HCT116 (cell line): Measurements from ENCODE around the gene ZBTB20. TPM values are rescaled to one million over a fixed set of nuclear protein-coding genes. Genes with fewer than 3 reads are reported as not detected.

Experiments
- ATAC-seq: fragments of 200-7000 bp; cut with Tn5 transposase; 2 replicates; pipeline ENCODE4 v1.9.1; 2020; ENCODE audit warnings: mild to moderate bottlenecking, moderate library complexity
- BruUV-seq: library from RNA; stranded (reverse); fragments of 400-500 nt; replicated peaks from 2 replicates; lab custom pipeline; 2021; lab: Mats Ljungman, UMichigan
- CTCF ChIA-PET: fragments of 300-600 bp; sonication (Branson Sonifier 250); formaldehyde crosslinking; loops from one replicate; lab custom pipeline; 2021; ENCODE audit warnings: antibody characterized with exemption; lab: Charles Lee
- POLR2A ChIA-PET: fragments of 300-600, 350-600 bp; sonication (Branson Sonifier 250); formaldehyde crosslinking; loops from one replicate; lab custom pipeline; 2021; ENCODE audit warnings: antibody characterized with exemption; lab: Charles Lee
- RAD21 ChIA-PET, 2 experiments: fragments of 300-600 bp; sonication (Branson Sonifier 250); formaldehyde crosslinking; loops; one replicate each; lab custom pipeline; 2023; ENCODE audit warnings: low total read pairs in 2 of 2; ENCODE audit not compliant: uncharacterized antibody in 2 of 2, unreplicated experiment in 2 of 2, low non-redundant PET in 1 of 2; lab: Charles Lee
- DNase-seq: peaks from one replicate; pipeline ENCODE4 v3.0.0-alpha.2; 2010; ENCODE audit warnings: low read depth, low spot score
- H2AFZ ChIP-seq: fragments of 200-600 bp; shearing (Covaris generic), sonication (generic); 2 replicates; pipeline ENCODE4 v1.6.1; 2017; ENCODE audit warnings: low read depth, mixed run types, mixed read lengths, antibody characterized with exemption, low read length; ENCODE audit not compliant: poor library complexity, severe bottlenecking
- H3K27ac ChIP-seq: 2 replicates; pipeline ENCODE4 v1.5.1; 2012; ENCODE audit warnings: low read depth, low read length
- H3K27me3 ChIP-seq: fragments of 200-600 bp; sonication (generic); 2 replicates; pipeline ENCODE4 v1.6.1; 2016; ENCODE audit warnings: mixed run types, low read length, mixed read lengths; ENCODE audit not compliant: insufficient read depth
- H3K36me3 ChIP-seq, 2 experiments: fragments of 200-500 bp in 1 of 2; fragments of 200-600 bp in 1 of 2; sonication (Bioruptor generic) in 1 of 2; sonication (generic) in 1 of 2; 2 replicates each; pipeline versions ENCODE4 v1.5.1 to v1.6.1; 2014 to 2016; ENCODE audit warnings: low read length in 2 of 2, inconsistent platforms in 1 of 2, mixed read lengths in 1 of 2, mixed run types in 1 of 2; ENCODE audit not compliant: insufficient read depth in 2 of 2, control insufficient read depth in 1 of 2
- H3K4me1 ChIP-seq, 2 experiments: fragments of 200-600 bp in 1 of 2; sonication (generic) in 1 of 2; 2 replicates each; pipeline versions ENCODE4 v1.5.1 to v1.6.1; 2012 to 2017; ENCODE audit warnings: low read length in 2 of 2, inconsistent platforms in 1 of 2, mild to moderate bottlenecking in 1 of 2, mixed read lengths in 1 of 2, mixed run types in 1 of 2, moderate library complexity in 1 of 2; ENCODE audit not compliant: insufficient read depth in 2 of 2, control insufficient read depth in 1 of 2
- H3K4me2 ChIP-seq: fragments of 200-600 bp; sonication (generic); 2 replicates; pipeline ENCODE4 v1.6.1; 2017; ENCODE audit warnings: mixed run types, low read length, mixed read lengths
- H3K4me3 ChIP-seq, 2 experiments: fragments of 200-600 bp in 1 of 2; sonication (generic) in 1 of 2; replicated peaks in 1 of 2; 2 replicates each; pipeline ENCODE4 v1.5.1; 2011 to 2016; ENCODE audit warnings: low read length in 2 of 2, control low read depth in 1 of 2, low read depth in 1 of 2, mild to moderate bottlenecking in 1 of 2, mixed read lengths in 1 of 2, mixed run types in 1 of 2
- H3K79me2 ChIP-seq: fragments of 200-600 bp; sonication (generic); 2 replicates; pipeline ENCODE4 v1.6.1; 2017; ENCODE audit warnings: mild to moderate bottlenecking, mixed run types, low read length, moderate library complexity, mixed read lengths; ENCODE audit not compliant: insufficient read depth
- H3K9ac ChIP-seq: fragments of 200-600 bp; sonication (generic); 2 replicates; pipeline ENCODE4 v1.6.1; 2016; ENCODE audit warnings: low read length, mixed read lengths
- H3K9me2 ChIP-seq: fragments of 200-600 bp; sonication (generic), shearing (Covaris generic); 2 replicates; pipeline ENCODE4 v1.6.1; 2017; ENCODE audit warnings: mixed run types, mild to moderate bottlenecking, moderate library complexity; ENCODE audit not compliant: insufficient read depth
- H3K9me3 ChIP-seq, 2 experiments: fragments of 200-500 bp in 1 of 2; fragments of 200-600 bp in 1 of 2; sonication (Bioruptor generic) in 1 of 2; sonication (generic) in 1 of 2; 2 replicates each; pipeline ENCODE4 v1.6.1; 2014 to 2017; ENCODE audit warnings: low read length in 2 of 2, mixed read lengths in 2 of 2, inconsistent platforms in 1 of 2, low read depth in 1 of 2, mild to moderate bottlenecking in 1 of 2, mixed run types in 1 of 2, moderate library complexity in 1 of 2; ENCODE audit not compliant: control insufficient read depth in 1 of 2, insufficient read depth in 1 of 2
- H4K20me1 ChIP-seq: fragments of 200-600 bp; sonication (generic), shearing (Covaris generic); 2 replicates; pipeline ENCODE4 v1.6.1; 2017; ENCODE audit warnings: mixed run types, mild to moderate bottlenecking, moderate library complexity; ENCODE audit not compliant: insufficient read depth
- CBX3 ChIP-seq: IDR thresholded peaks from 2 replicates; pipeline ENCODE4 v1.6.1; 2012; ENCODE audit warnings: low read depth
- CEBPB ChIP-seq: IDR thresholded peaks from 2 replicates; pipeline ENCODE4 v1.6.1; 2012; ENCODE audit warnings: low read depth
- EZH2 ChIP-seq: fragments of 200-600 bp; sonication (generic); IDR thresholded peaks from 2 replicates; pipeline ENCODE4 v1.6.1; 2017; ENCODE audit warnings: antibody characterized with exemption, mixed run types
- EZH2phosphoT487 ChIP-seq: fragments of 200-600 bp; IDR thresholded peaks from 2 replicates; pipeline ENCODE4 v1.6.1; 2018; ENCODE audit warnings: antibody characterized with exemption, borderline replicate concordance
- FOSL1 ChIP-seq: IDR thresholded peaks from 2 replicates; pipeline ENCODE4 v1.6.1; 2012; ENCODE audit warnings: low read depth
- JUND ChIP-seq: IDR thresholded peaks from 2 replicates; pipeline ENCODE4 v1.6.1; 2012
- MAX ChIP-seq: IDR thresholded peaks from 2 replicates; pipeline ENCODE4 v1.6.1; 2012
- POLR2A ChIP-seq: IDR thresholded peaks from 2 replicates; pipeline ENCODE4 v1.7.0; 2011; ENCODE audit warnings: borderline replicate concordance; ENCODE audit not compliant: insufficient read depth, insufficient read length; ENCODE audit errors: extremely low read depth
- RAD21 ChIP-seq: IDR thresholded peaks from 2 replicates; pipeline ENCODE4 v1.6.1; 2012; ENCODE audit warnings: low read depth, mild to moderate bottlenecking
- REST ChIP-seq: IDR thresholded peaks from 2 replicates; pipeline ENCODE4 v1.6.1; 2012; ENCODE audit warnings: low read depth
- SP1 ChIP-seq: IDR thresholded peaks from 2 replicates; pipeline ENCODE4 v1.6.1; 2012; ENCODE audit warnings: low read depth
- TCF7L2 ChIP-seq: IDR thresholded peaks from 2 replicates; pipeline ENCODE4 v1.7.0; 2011; ENCODE audit warnings: borderline replicate concordance, inconsistent platforms; ENCODE audit not compliant: insufficient read depth, insufficient read length; ENCODE audit errors: extremely low read depth
- YY1 ChIP-seq: IDR thresholded peaks from 2 replicates; pipeline ENCODE4 v1.6.1; 2011; ENCODE audit warnings: low read length, low read depth, moderate library complexity, mild to moderate bottlenecking; ENCODE audit not compliant: insufficient replicate concordance; ENCODE audit errors: extremely low read depth
- ZBTB33 ChIP-seq: IDR thresholded peaks from 2 replicates; pipeline ENCODE4 v1.6.1; 2011; ENCODE audit warnings: mild to moderate bottlenecking, low read length, moderate library complexity; ENCODE audit not compliant: insufficient replicate concordance; ENCODE audit errors: extremely low read depth
- ZNF274 ChIP-seq: fragments of 200-500 bp; sonication (Bioruptor generic); IDR thresholded peaks from 2 replicates; pipeline ENCODE4 v1.6.1; 2014; ENCODE audit warnings: mild to moderate bottlenecking, low read depth, low read length, inconsistent platforms
- intact Hi-C: fragments of 100-400 bp; cut with micrococcal nuclease; formaldehyde crosslinking; loops from 2 replicates; pipeline ENCODE4 v1.10.0; 2022
- total RNA-seq: library from RNA; stranded (reverse); gene quantifications from one replicate; pipeline ENCODE4 v1.2.1, GENCODE V29; 2021; ENCODE audit not compliant: unreplicated experiment

ZBTB20 gene
- total RNA-seq, 1 experiment from 2014 or later, result 42.1 TPM

GRCh38 chr3:114716126-114716525, 431.0 kb downstream of the ZBTB20 start (continued):
- TF ChIP-seq CEBPB, result no peak
- no peak for TF ChIP-seq MAX
- TF ChIP-seq POLR2A, result no peak
- no peak for TF ChIP-seq SP1
- no peak for TF ChIP-seq ZBTB33
- no peak for TF ChIP-seq CBX3
- no peak for TF ChIP-seq YY1
- no peak for TF ChIP-seq EZH2phosphoT487
- TF ChIP-seq FOSL1, result no peak
- no peak for TF ChIP-seq RAD21
- TF ChIP-seq EZH2, result no peak

GRCh38 chr3:114714957-114715460, 432.1 kb downstream of the ZBTB20 start:
- no TSS peak for BruUV-seq
- intact Hi-C loops, result no loop called here
- Histone ChIP-seq H3K79me2 (peaks cover 73% of the 10 kb centered on the region), H3K36me3 (peaks cover 0 to 9% of the 10 kb centered on the region in 2 experiments; a peak in 1 of 4 replicates), H4K20me1 (no peaks in the 10 kb centered on the region), H3K27ac (no peak overlapping the region), H3K9ac (no peak overlapping the region), H3K9me2 (no peaks in the 10 kb centered on the region), H3K9me3 (no peaks in the 10 kb centered on the region), H3K4me1 (peaks cover 49 to 58% of the 10 kb centered on the region in 2 experiments), H3K27me3 (no peaks in the 10 kb centered on the region), H3K4me3 (no peak overlapping the region), H3K4me2 (no peak overlapping the region), H2AFZ (no peak overlapping the region)
- POLR2A ChIA-PET, result no interaction called here
- RAD21 ChIA-PET, result no interaction called here
- DNase-seq (no peak), ATAC-seq (no peak)
- CTCF ChIA-PET, result no interaction called here
- TF ChIP-seq RAD21, result no peak
- TF ChIP-seq MAX, result no peak
- TF ChIP-seq ZNF274, result no peak
- TF ChIP-seq JUND, result no peak
- TF ChIP-seq ZBTB33, result no peak
- no peak for TF ChIP-seq TCF7L2
- TF ChIP-seq FOSL1, result no peak
- no peak for TF ChIP-seq EZH2phosphoT487
- no peak for TF ChIP-seq REST
- TF ChIP-seq YY1, result no peak
